K562 (cell line): ENCODE data around the gene IRAK3. TPM values are rescaled to one million over a fixed set of nuclear protein-coding genes. Genes with fewer than 3 reads are reported as not detected.

ENCODE experiments used
- CBX1 ChIP-seq: sonication (generic); IDR thresholded peaks from 2 replicates; pipeline ENCODE4 v1.6.1; 2016; ENCODE audit warnings: antibody characterized with exemption, low read depth, mild to moderate bottlenecking
- CREB1 ChIP-seq, 2 experiments: sonication (generic) in 1 of 2; formaldehyde crosslinking in 1 of 2; IDR thresholded peaks; 2 replicates each; pipeline versions ENCODE4 v1.6.1 to v1.8.0; 2012 to 2022; ENCODE audit warnings: inconsistent platforms in 1 of 2, mild to moderate bottlenecking in 1 of 2, missing genetic modification reagents in 1 of 2, moderate library complexity in 1 of 2
- CREM ChIP-seq: IDR thresholded peaks from 2 replicates; pipeline ENCODE4 v1.6.1; 2014; ENCODE audit warnings: antibody characterized with exemption, low read depth
- ELF2 ChIP-seq: fragments of 250-450 bp; sonication (Bioruptor Pico); IDR thresholded peaks from 2 replicates; pipeline ENCODE4 v1.5.0; 2021; ENCODE audit warnings: mild to moderate bottlenecking
- LEF1 ChIP-seq: fragments of 450-650 bp; IDR thresholded peaks from 2 replicates; pipeline ENCODE4 v1.6.1; 2016; ENCODE audit warnings: mild to moderate bottlenecking
- NFE2L1 ChIP-seq: fragments of 450-650 bp; IDR thresholded peaks from 2 replicates; pipeline ENCODE4 v1.6.1; 2016; ENCODE audit warnings: missing genetic modification characterization, low read depth, mild to moderate bottlenecking, missing compliant biosample characterization, moderate library complexity, borderline replicate concordance
- SMARCB1 ChIP-seq: IDR thresholded peaks from 2 replicates; pipeline ENCODE4 v1.6.1; 2011; ENCODE audit warnings: improper control_type of control experiment, low read depth; ENCODE audit not compliant: insufficient read length
- TCF7 ChIP-seq: sonication (generic); IDR thresholded peaks from 2 replicates; pipeline ENCODE4 v1.6.1; 2016; ENCODE audit warnings: antibody characterized with exemption, borderline replicate concordance
- ZBED1 ChIP-seq: IDR thresholded peaks from 2 replicates; pipeline ENCODE4 v1.6.1; 2014
- polyA plus RNA-seq, 8 experiments: library from polyadenylated mRNA; depleted of rRNA in 4 of 8; stranded (reverse) in 5 of 8; unstranded in 3 of 8; fragments of >200 nt; fragmentation: Nextera tagmentation in 2 of 8; fragmentation: Illumina TruSeq in 1 of 8; extraction: Ambion mirVana in 2 of 8; extraction: Trizol in 1 of 8; gene quantifications; 2 replicates each; pipeline versions ENCODE4 v1.2.1 to v1.2.3, GENCODE V29; 2011 to 2014; ENCODE audit warnings: inconsistent platforms in 1 of 8, missing spikeins in 1 of 8
- total RNA-seq, 7 experiments: library from RNA; depleted of rRNA in 6 of 7; stranded (reverse); fragments of >200 nt in 6 of 7; fragmentation: Illumina TruSeq in 2 of 7; extraction: Trizol in 2 of 7; gene quantifications; 2 replicates each; pipeline versions ENCODE4 v1.2.1 to v1.2.3, GENCODE V29; 2011 to 2021; ENCODE audit warnings: low replicate concordance in 1 of 7
- TF ChIP-seq, protein P1 (sequence below): fragments of 450-650 bp; IDR thresholded peaks from 2 replicates; pipeline ENCODE4 v1.6.1; 2016; ENCODE audit warnings: mild to moderate bottlenecking, moderate library complexity
- TF ChIP-seq, protein P2 (sequence below): fragments of 450-650 bp; IDR thresholded peaks from 2 replicates; pipeline ENCODE4 v1.6.1; 2018; ENCODE audit not compliant: partially characterized antibody

Gene IRAK3
- total and polyA plus RNA-seq, 9 of the 15 experiments (the other 6 are each of a cell fraction or from before 2014, with no cell fraction given) = 0.06 to 0.09 (median 0.07) TPM; not detected in 6

DNA sequence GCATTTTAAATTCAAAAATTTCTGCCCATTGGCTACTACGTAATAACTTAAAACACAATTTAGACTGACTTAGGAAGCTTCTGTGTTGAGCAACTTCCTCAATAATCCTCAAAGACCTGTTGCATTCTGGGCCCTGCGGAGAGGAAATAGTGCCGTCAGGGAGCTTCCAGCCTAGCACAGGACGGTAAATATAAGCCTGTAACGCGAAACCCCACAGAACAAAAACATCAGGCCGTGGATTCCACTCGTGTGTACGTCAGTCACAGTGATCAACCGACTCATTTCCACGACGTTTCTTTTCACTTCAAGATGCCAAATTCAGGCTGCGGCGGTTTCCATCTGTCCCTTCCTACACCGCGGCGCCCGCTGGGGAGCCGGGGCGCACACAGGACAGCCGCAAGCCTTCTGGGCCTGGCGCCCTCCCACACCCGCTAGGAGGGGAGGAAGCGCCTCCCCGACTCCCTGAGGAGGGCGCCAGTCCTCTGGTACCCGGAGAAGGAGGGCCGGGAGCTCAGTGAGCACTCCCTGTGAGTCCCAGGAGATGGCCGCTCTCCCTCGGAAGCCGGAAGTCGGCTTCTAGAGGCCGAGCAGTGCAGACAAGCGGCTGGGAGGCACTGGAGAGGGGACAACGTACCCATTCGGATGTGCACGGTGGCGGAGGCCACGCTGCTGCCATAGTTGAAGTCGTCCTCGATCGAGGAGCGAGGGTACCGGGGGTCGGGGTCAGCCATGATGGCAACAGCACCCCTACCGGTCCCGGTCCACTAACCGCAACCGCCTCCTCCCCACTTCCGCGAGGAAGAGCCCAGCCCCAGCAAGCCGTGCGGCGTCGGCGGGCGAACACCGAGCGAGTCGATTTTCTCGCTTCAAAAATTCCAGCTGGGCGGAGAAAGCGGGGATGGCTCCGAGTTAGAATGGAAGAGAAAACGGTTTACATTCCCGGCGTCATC is 19.5 kb upstream of the IRAK3 start, which contains the start of gene TMBIM4 (continued):
- TF ChIP-seq, protein P1, sequence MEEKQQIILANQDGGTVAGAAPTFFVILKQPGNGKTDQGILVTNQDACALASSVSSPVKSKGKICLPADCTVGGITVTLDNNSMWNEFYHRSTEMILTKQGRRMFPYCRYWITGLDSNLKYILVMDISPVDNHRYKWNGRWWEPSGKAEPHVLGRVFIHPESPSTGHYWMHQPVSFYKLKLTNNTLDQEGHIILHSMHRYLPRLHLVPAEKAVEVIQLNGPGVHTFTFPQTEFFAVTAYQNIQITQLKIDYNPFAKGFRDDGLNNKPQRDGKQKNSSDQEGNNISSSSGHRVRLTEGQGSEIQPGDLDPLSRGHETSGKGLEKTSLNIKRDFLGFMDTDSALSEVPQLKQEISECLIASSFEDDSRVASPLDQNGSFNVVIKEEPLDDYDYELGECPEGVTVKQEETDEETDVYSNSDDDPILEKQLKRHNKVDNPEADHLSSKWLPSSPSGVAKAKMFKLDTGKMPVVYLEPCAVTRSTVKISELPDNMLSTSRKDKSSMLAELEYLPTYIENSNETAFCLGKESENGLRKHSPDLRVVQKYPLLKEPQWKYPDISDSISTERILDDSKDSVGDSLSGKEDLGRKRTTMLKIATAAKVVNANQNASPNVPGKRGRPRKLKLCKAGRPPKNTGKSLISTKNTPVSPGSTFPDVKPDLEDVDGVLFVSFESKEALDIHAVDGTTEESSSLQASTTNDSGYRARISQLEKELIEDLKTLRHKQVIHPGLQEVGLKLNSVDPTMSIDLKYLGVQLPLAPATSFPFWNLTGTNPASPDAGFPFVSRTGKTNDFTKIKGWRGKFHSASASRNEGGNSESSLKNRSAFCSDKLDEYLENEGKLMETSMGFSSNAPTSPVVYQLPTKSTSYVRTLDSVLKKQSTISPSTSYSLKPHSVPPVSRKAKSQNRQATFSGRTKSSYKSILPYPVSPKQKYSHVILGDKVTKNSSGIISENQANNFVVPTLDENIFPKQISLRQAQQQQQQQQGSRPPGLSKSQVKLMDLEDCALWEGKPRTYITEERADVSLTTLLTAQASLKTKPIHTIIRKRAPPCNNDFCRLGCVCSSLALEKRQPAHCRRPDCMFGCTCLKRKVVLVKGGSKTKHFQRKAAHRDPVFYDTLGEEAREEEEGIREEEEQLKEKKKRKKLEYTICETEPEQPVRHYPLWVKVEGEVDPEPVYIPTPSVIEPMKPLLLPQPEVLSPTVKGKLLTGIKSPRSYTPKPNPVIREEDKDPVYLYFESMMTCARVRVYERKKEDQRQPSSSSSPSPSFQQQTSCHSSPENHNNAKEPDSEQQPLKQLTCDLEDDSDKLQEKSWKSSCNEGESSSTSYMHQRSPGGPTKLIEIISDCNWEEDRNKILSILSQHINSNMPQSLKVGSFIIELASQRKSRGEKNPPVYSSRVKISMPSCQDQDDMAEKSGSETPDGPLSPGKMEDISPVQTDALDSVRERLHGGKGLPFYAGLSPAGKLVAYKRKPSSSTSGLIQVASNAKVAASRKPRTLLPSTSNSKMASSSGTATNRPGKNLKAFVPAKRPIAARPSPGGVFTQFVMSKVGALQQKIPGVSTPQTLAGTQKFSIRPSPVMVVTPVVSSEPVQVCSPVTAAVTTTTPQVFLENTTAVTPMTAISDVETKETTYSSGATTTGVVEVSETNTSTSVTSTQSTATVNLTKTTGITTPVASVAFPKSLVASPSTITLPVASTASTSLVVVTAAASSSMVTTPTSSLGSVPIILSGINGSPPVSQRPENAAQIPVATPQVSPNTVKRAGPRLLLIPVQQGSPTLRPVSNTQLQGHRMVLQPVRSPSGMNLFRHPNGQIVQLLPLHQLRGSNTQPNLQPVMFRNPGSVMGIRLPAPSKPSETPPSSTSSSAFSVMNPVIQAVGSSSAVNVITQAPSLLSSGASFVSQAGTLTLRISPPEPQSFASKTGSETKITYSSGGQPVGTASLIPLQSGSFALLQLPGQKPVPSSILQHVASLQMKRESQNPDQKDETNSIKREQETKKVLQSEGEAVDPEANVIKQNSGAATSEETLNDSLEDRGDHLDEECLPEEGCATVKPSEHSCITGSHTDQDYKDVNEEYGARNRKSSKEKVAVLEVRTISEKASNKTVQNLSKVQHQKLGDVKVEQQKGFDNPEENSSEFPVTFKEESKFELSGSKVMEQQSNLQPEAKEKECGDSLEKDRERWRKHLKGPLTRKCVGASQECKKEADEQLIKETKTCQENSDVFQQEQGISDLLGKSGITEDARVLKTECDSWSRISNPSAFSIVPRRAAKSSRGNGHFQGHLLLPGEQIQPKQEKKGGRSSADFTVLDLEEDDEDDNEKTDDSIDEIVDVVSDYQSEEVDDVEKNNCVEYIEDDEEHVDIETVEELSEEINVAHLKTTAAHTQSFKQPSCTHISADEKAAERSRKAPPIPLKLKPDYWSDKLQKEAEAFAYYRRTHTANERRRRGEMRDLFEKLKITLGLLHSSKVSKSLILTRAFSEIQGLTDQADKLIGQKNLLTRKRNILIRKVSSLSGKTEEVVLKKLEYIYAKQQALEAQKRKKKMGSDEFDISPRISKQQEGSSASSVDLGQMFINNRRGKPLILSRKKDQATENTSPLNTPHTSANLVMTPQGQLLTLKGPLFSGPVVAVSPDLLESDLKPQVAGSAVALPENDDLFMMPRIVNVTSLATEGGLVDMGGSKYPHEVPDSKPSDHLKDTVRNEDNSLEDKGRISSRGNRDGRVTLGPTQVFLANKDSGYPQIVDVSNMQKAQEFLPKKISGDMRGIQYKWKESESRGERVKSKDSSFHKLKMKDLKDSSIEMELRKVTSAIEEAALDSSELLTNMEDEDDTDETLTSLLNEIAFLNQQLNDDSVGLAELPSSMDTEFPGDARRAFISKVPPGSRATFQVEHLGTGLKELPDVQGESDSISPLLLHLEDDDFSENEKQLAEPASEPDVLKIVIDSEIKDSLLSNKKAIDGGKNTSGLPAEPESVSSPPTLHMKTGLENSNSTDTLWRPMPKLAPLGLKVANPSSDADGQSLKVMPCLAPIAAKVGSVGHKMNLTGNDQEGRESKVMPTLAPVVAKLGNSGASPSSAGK = peak; percentile 58
- TF ChIP-seq LEF1 (peak; percentile 70; the same call in 1 of the 2 replicates), ZBED1 (0 out of 2 replicates have a peak, but pooled peaks have one; percentile 9), CBX1 (peak; percentile 82; the same call in 1 of the 2 replicates), TCF7 (peak; percentile 22; the same call in 1 of the 2 replicates), CREM (peak; percentile 89), NFE2L1 (tag) (no peak), ELF2 (CRISPR knock-in tag) (peak; percentile 97), SMARCB1 (no peak), CREB1 (IDR thresholded peaks at IDR 0.05) (peak; percentile 70), CREB1 (CRISPR knock-in tag; IDR thresholded peaks at IDR 0.05) (peak; percentile 88)
- TF ChIP-seq, protein P2, sequence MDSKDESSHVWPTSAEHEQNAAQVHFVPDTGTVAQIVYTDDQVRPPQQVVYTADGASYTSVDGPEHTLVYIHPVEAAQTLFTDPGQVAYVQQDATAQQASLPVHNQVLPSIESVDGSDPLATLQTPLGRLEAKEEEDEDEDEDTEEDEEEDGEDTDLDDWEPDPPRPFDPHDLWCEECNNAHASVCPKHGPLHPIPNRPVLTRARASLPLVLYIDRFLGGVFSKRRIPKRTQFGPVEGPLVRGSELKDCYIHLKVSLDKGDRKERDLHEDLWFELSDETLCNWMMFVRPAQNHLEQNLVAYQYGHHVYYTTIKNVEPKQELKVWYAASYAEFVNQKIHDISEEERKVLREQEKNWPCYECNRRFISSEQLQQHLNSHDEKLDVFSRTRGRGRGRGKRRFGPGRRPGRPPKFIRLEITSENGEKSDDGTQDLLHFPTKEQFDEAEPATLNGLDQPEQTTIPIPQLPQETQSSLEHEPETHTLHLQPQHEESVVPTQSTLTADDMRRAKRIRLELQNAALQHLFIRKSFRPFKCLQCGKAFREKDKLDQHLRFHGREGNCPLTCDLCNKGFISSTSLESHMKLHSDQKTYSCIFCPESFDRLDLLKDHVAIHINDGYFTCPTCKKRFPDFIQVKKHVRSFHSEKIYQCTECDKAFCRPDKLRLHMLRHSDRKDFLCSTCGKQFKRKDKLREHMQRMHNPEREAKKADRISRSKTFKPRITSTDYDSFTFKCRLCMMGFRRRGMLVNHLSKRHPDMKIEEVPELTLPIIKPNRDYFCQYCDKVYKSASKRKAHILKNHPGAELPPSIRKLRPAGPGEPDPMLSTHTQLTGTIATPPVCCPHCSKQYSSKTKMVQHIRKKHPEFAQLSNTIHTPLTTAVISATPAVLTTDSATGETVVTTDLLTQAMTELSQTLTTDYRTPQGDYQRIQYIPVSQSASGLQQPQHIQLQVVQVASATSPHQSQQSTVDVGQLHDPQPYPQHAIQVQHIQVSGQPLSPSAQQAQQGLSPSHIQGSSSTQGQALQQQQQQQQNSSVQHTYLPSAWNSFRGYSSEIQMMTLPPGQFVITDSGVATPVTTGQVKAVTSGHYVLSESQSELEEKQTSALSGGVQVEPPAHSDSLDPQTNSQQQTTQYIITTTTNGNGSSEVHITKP = no peak
